ELR (cell line): Measurements from ENCODE around the gene CACNA1E.
A peak's percentile ranks its signal among the peaks of the same experiment; 100 is the strongest.

ENCODE experiments used
- DNase-seq: peaks from one replicate; pipeline ENCODE4 v3.0.0-alpha.2; 2015; ENCODE audit warnings: low read depth

CACNA1E gene

GRCh38 chr1:181637998-181638397 lies 154.7 kb downstream of the CACNA1E start:
- no peak for DNase-seq

- no peak for DNase-seq
These were observed 157.6 kb downstream of the CACNA1E start for GRCh38 chr1:181640956-181641355.

- DNase-seq: no peak
These were observed 160.3 kb downstream of the CACNA1E start for GRCh38 chr1:181643631-181644030.

GRCh38 chr1:181645171-181645570 lies 161.9 kb downstream of the CACNA1E start:
- DNase-seq: no peak

GRCh38 chr1:181646710-181647109 lies 163.4 kb downstream of the CACNA1E start:
- DNase-seq: no peak

- no peak for DNase-seq
These were observed 164.2 kb downstream of the CACNA1E start for GRCh38 chr1:181647314-181648035.

GRCh38 chr1:181651276-181651675 lies 168.0 kb downstream of the CACNA1E start:
- DNase-seq: no peak

GRCh38 chr1:181655756-181656155 lies 172.4 kb downstream of the CACNA1E start:
- peak; percentile 33 for DNase-seq

GRCh38 chr1:181656491-181656890 lies 173.2 kb downstream of the CACNA1E start:
- no peak for DNase-seq

- no peak for DNase-seq
These were observed 175.3 kb downstream of the CACNA1E start for GRCh38 chr1:181658581-181658980.

GRCh38 chr1:181659321-181659957 lies 176.1 kb downstream of the CACNA1E start:
- DNase-seq: no peak

GRCh38 chr1:181660621-181661020 lies 177.3 kb downstream of the CACNA1E start:
- DNase-seq: peak; percentile 0

GRCh38 chr1:181661569-181661968 lies 178.3 kb downstream of the CACNA1E start:
- DNase-seq: no peak

- no peak for DNase-seq
These were observed 179.3 kb downstream of the CACNA1E start for GRCh38 chr1:181662606-181663005.

GRCh38 chr1:181664543-181664942 lies 181.2 kb downstream of the CACNA1E start:
- no peak for DNase-seq

GRCh38 chr1:181669246-181669645 lies 185.9 kb downstream of the CACNA1E start:
- no peak for DNase-seq

GRCh38 chr1:181674617-181675016 lies 191.3 kb downstream of the CACNA1E start:
- no peak for DNase-seq

GRCh38 chr1:181675091-181675917 lies 192.0 kb downstream of the CACNA1E start:
- DNase-seq: no peak

GRCh38 chr1:181675918-181676190 lies 192.5 kb downstream of the CACNA1E start:
- DNase-seq: no peak

GRCh38 chr1:181676269-181676668 lies 193.0 kb downstream of the CACNA1E start:
- DNase-seq: peak; percentile 33

GRCh38 chr1:181680332-181680731 lies 197.0 kb downstream of the CACNA1E start:
- DNase-seq: no peak

- no peak for DNase-seq
These were observed 197.6 kb downstream of the CACNA1E start for GRCh38 chr1:181680871-181681270.

GRCh38 chr1:181685211-181685610 lies 201.9 kb downstream of the CACNA1E start:
- no peak for DNase-seq
